Sigmoid colon (tissue), 7 donors: ENCODE results near the gene PCDHB1. TPM values are rescaled to one million over a fixed set of nuclear protein-coding genes. Genes with fewer than 3 reads are reported as not detected.

ENCODE experiments used
- DNase-seq: peaks from one replicate; pipeline ENCODE4 v3.0.0-alpha.2; 2019
- H3K27ac ChIP-seq, 4 donors: fragments of 200-600 bp; sonication (generic); one replicate each; pipeline ENCODE4 v1.5.1; 2016 to 2019; ENCODE audit warnings: mild to moderate bottlenecking in 1 of 4
- H3K27me3 ChIP-seq, 3 donors: fragments of 200-600 bp; sonication (generic); one replicate each; pipeline ENCODE4 v1.5.1; 2019; ENCODE audit warnings: mild to moderate bottlenecking in 1 of 3
- H3K36me3 ChIP-seq, 4 donors: fragments of 200-600 bp; sonication (generic); one replicate each; pipeline ENCODE4 v1.5.1; 2016 to 2019
- H3K4me1 ChIP-seq, 4 donors: fragments of 200-600 bp; sonication (generic); one replicate each; pipeline ENCODE4 v1.5.1; 2017 to 2019
- H3K4me3 ChIP-seq, 4 donors: fragments of 200-600 bp; sonication (generic); one replicate each; pipeline ENCODE4 v1.5.1; 2017 to 2019; ENCODE audit warnings: mild to moderate bottlenecking in 2 of 4, moderate library complexity in 1 of 4
- H3K9me3 ChIP-seq, 4 donors: fragments of 200-600 bp in 3 of 4; sonication (generic) in 3 of 4; one replicate each; pipeline versions ENCODE4 v1.5.1 to v1.6.1; 2013 to 2019
- CTCF ChIP-seq, 4 experiments: fragments of 450-650 bp in 3 of 4; fragments of 200-600 bp in 1 of 4; IDR thresholded peaks; one replicate each; pipeline ENCODE4 v1.5.1; 2016 to 2019; ENCODE audit warnings: antibody characterized with exemption in 4 of 4, mild to moderate bottlenecking in 3 of 4, moderate library complexity in 2 of 4
- EP300 ChIP-seq, 4 donors: sonication (generic); formaldehyde crosslinking; IDR thresholded peaks; one replicate each; pipeline ENCODE4 v1.6.1; 2017; ENCODE audit warnings: antibody characterized with exemption in 4 of 4
- POLR2A ChIP-seq, 2 donors: fragments of 450-650 bp; IDR thresholded peaks; one replicate each; pipeline ENCODE4 v1.6.1; 2016; ENCODE audit warnings: antibody characterized with exemption in 2 of 2, mild to moderate bottlenecking in 2 of 2, moderate library complexity in 2 of 2
- POLR2AphosphoS5 ChIP-seq, 4 donors: sonication (generic); formaldehyde crosslinking; IDR thresholded peaks; one replicate each; pipeline ENCODE4 v1.6.1; 2017; ENCODE audit warnings: antibody characterized with exemption in 4 of 4
- WGBS, 2 donors: extraction: QIAGEN DNeasy Blood & Tissue Kit; methylation state at CpG; one replicate each; pipeline ENCODE4 v1.1.7; 2013; 5-methylcytosine and 5-hydroxymethylcytosine counted together
- intact Hi-C: fragments of 100-400 bp; cut with DNase I; formaldehyde crosslinking; loops from one replicate; pipeline ENCODE4 v1.15.1; 2023
- polyA plus RNA-seq, 3 donors: library from polyadenylated mRNA; stranded (reverse); fragments of 200-250 nt; gene quantifications; one replicate each; pipeline ENCODE4 v1.2.3, GENCODE V29; 2013
- total RNA-seq, 4 donors: library from RNA; depleted of rRNA; stranded (reverse); fragments of >200 nt; gene quantifications; one replicate each; pipeline ENCODE4 v1.1.0, GENCODE V29; 2016
- donor health status: healthy with polysubstance abuse.
- donor health status: Bipolar disorder and iron deficiency.
- donor health status: healthy.

Gene PCDHB1
- total and polyA plus RNA-seq, 7 donors: under 0.01 to 0.36 (median 0.27) TPM; not detected in 2

GRCh38 chr5:141039061-141039460, 12.1 kb upstream of the PCDHB1 start:
- Histone ChIP-seq H3K27me3 (peaks cover 0 to 2% (median 0%) of the 10 kb centered on the region in 3 donors), H3K9me3 (peaks cover 0 to 5% (median 0%) of the 10 kb centered on the region in 4 donors), H3K4me1 (peaks cover 0 to 17% (median 15%) of the 10 kb centered on the region in 4 donors), H3K27ac (no peak overlapping the region), H3K36me3 (no peaks in the 10 kb centered on the region), H3K4me3 (no peak overlapping the region)
- intact Hi-C loops: no loop called here
- TF ChIP-seq POLR2A (IDR thresholded peaks at IDR 0.05) (no peak), CTCF (IDR thresholded peaks at IDR 0.05) (no peak), EP300 (IDR thresholded peaks at IDR 0.05) (no peak), POLR2AphosphoS5 (IDR thresholded peaks at IDR 0.05) (no peak)
- DNase-seq: no peak

DNA sequence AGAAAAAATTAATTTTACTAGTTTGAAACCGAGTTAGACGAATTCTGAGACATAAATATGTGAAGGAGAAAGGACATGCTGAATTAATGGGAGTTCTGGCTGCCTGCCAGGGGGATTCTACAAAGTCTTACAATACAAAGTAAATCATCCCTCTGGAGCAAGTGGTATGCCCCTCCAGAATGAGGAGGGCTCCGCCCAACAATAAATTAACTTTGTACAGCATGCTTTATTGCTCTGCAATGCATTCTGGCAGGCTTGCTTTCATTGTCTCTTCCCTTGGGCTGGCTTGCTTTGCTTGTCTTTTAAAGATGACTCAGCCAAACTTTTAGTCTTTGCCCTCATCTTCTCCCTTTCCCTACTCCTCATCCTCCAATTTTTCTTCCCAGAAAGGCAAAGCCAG, 11.7 kb upstream of the PCDHB1 start:
- intact Hi-C loops: no loop called here
- no peak for TF ChIP-seq EP300 (IDR thresholded peaks at IDR 0.05)
- TF ChIP-seq POLR2AphosphoS5 (IDR thresholded peaks at IDR 0.05): no peak
- TF ChIP-seq CTCF (IDR thresholded peaks at IDR 0.05): no peak
- TF ChIP-seq POLR2A (IDR thresholded peaks at IDR 0.05): no peak
- WGBS, 2 donors: 54% methylated on average over 3 of the region's 3 CpGs
- Histone ChIP-seq H3K36me3 (no peaks in the 10 kb centered on the region), H3K27ac (peak overlapping the region in 2 of 4 donors; percentile 55 to 71), H3K4me3 (peak overlapping the region in 1 of 4 donors; percentile 41), H3K4me1 (peaks cover 0 to 17% (median 15%) of the 10 kb centered on the region in 4 donors), H3K27me3 (peaks cover 0 to 7% (median 0%) of the 10 kb centered on the region in 3 donors), H3K9me3 (peaks cover 0 to 5% (median 0%) of the 10 kb centered on the region in 4 donors)
- DNase-seq: no peak

DNA sequence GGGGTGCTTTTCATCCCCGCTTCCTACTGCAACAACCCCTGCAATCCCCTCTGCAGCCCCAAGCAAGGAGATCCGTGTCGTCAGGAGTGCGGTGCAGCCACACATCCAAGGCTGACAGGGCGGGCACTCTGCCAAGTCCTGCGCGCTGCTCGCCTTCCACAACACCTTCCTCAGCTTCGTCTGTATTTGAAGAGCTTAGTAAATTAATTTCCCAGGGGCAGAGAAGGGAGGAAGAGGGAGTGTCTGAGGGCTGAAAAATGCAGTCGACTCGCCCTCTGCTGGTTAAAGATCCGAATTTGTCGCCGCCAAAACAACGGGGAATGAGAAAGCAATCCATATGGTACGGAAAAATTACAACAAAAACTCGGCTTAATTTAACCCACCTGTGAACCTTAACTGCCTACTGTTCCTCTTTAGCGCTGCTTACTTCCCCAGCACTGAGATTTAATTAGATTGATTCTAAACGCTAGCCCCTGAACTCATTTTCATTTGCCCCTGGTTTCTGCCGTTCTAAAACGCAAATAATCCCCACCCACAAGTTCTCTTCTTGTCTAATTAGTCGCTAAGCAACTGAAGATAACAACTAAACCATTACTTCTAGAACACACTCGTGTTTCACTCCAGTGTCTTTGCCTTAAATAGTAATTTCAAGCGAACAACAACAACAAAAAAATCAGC, 10.9 kb upstream of the PCDHB1 start:
- TF ChIP-seq POLR2A (IDR thresholded peaks at IDR 0.05) (no peak), CTCF (IDR thresholded peaks at IDR 0.05) (peak in 1 of 4 experiments; percentile 18)
- peaks cover 0 to 17% (median 15%) of the 10 kb centered on the region in 4 donors for H3K4me1 ChIP-seq
- H3K36me3 ChIP-seq: no peaks in the 10 kb centered on the region
- 10 to 34% methylated on average over 24 of the region's 24 CpGs for WGBS, 2 donors
- H3K4me3 ChIP-seq: peak overlapping the region; percentile 5 to 41 (median 37)
- peaks cover 0 to 8% (median 0%) of the 10 kb centered on the region in 3 donors for H3K27me3 ChIP-seq
- peak overlapping the region; percentile 2 to 71 (median 44) for H3K27ac ChIP-seq
- intact Hi-C loops: loop anchor here (2.0 to 5.0 kb wide), 6 partner anchors 73 to 668 kb away; partner anchors contain the start of genes PCDHA10, PCDHA13, PCDHA4 and PCDHAC1
- DNase-seq: no peak
- H3K9me3 ChIP-seq: peaks cover 0 to 5% (median 0%) of the 10 kb centered on the region in 4 donors

DNA sequence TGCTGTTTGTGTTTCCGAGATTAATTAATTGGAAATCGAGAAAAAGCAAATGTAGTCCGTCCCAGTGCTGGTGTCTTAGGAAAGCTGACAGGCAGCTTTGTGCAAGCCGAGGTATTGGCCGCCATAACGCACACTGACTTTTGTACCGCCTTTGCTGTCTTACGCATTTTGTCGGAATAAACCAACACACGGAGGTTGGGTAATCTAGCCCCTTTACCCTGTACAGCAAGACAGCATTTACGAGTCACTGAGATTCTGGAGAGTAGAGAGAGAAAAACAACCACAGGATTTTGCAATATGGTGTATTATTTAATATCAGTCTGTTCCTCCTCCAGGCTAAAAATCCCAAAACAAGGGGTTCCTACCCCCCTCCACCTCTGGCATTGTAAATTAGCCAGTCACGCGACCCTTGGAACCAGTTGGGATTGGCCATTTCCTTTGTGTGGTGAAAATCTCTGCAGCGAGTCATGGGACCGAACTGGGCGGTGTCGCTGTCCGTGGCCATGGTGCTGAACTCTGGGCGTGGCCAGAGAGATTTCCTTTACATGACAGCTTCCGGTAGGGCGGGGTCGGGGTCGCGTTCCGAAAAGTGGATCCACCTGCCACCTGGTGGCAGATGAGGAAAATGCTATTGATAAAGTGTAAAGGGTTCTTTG, 10.3 kb upstream of the PCDHB1 start:
- Histone ChIP-seq H3K27ac (peak overlapping the region; percentile 2 to 71 (median 44)), H3K36me3 (no peaks in the 10 kb centered on the region), H3K4me3 (peak overlapping the region; percentile 5 to 41 (median 37)), H3K27me3 (peaks cover 0 to 8% (median 0%) of the 10 kb centered on the region in 3 donors), H3K4me1 (peaks cover 0 to 17% (median 15%) of the 10 kb centered on the region in 4 donors), H3K9me3 (peaks cover 0 to 5% (median 0%) of the 10 kb centered on the region in 4 donors)
- 9 to 24% methylated on average over 25 of the region's 25 CpGs for WGBS, 2 donors
- peak in 3 of 4 experiments; percentile 60 to 64 (median 63) for TF ChIP-seq CTCF (IDR thresholded peaks at IDR 0.05)
- peak in 1 of 2 donors; percentile 28 for TF ChIP-seq POLR2A (IDR thresholded peaks at IDR 0.05)
- TF ChIP-seq POLR2AphosphoS5 (IDR thresholded peaks at IDR 0.05): peak; percentile 58 to 80 (median 79)
- no peak for TF ChIP-seq EP300 (IDR thresholded peaks at IDR 0.05)
- intact Hi-C loops: loop anchor here (2.0 to 5.0 kb wide), 6 partner anchors 74 to 669 kb away; partner anchors contain the start of genes PCDHA10, PCDHA13, PCDHA4 and PCDHAC1
- DNase-seq: peak; percentile 96
